SH-SY5Y (cell line): Measurements from ENCODE around the gene VPREB3.

Experiments used
- GATA2 ChIP-seq: IDR thresholded peaks from 2 replicates; pipeline ENCODE4 v1.6.1; 2011; ENCODE audit warnings: mild to moderate bottlenecking, low read depth, low read length
- GATA3 ChIP-seq: IDR thresholded peaks from 2 replicates; pipeline ENCODE4 v1.6.1; 2011; ENCODE audit warnings: low read depth, mild to moderate bottlenecking, low read length, moderate library complexity

- TF ChIP-seq GATA2 (no peak), GATA3 (no peak)
Observed at GRCh38 chr22:23753385-23753784, 840 bp downstream of the VPREB3 start.
